HG03460 (cell line): ENCODE measurements around the gene TPGS2.
"Not testable (repeated sequence)": the region's sequence is repeated elsewhere in the genome, so short reads cannot be mapped to it uniquely, and the experiment has no call there.

Experiments used
- ATAC-seq: cut with Tn5 transposase; IDR thresholded peaks from one replicate; pipeline ENCODE4 v1.9.1; 2021; ENCODE audit not compliant: unreplicated experiment

TPGS2 gene

GRCh38 chr18:36776650-36777049 lies 52.2 kb downstream of the TPGS2 start:
- no peak for ATAC-seq

GRCh38 chr18:36775396-36775795 lies 53.4 kb downstream of the TPGS2 start:
- no peak for ATAC-seq

- no peak for ATAC-seq
Measured at GRCh38 chr18:36772241-36772723, 56.5 kb downstream of the TPGS2 start.

GRCh38 chr18:36771245-36771644 lies 57.6 kb downstream of the TPGS2 start:
- no peak for ATAC-seq

- no peak for ATAC-seq
Measured at GRCh38 chr18:36770315-36770946, 58.4 kb downstream of the TPGS2 start.

GRCh38 chr18:36769611-36770314 lies 59.0 kb downstream of the TPGS2 start:
- no peak for ATAC-seq

GRCh38 chr18:36769172-36769571 lies 59.6 kb downstream of the TPGS2 start:
- no peak for ATAC-seq

- ATAC-seq: no peak
Measured at GRCh38 chr18:36766836-36767235, 62.0 kb downstream of the TPGS2 start.

GRCh38 chr18:36762965-36763364 lies 65.8 kb downstream of the TPGS2 start:
- ATAC-seq: not testable (repeated sequence)

GRCh38 chr18:36762074-36762473 lies 66.7 kb downstream of the TPGS2 start:
- ATAC-seq: no peak

GRCh38 chr18:36761186-36761698 lies 67.6 kb downstream of the TPGS2 start:
- no peak for ATAC-seq

GRCh38 chr18:36760598-36760997 lies 68.2 kb downstream of the TPGS2 start:
- ATAC-seq: no peak

- no peak for ATAC-seq
Measured at GRCh38 chr18:36759167-36759776, 69.5 kb downstream of the TPGS2 start.

- no peak for ATAC-seq
Measured at GRCh38 chr18:36758623-36759022, 70.2 kb downstream of the TPGS2 start.

- ATAC-seq: no peak
Measured at GRCh38 chr18:36757991-36758390, 70.8 kb downstream of the TPGS2 start.

GRCh38 chr18:36757081-36757480 lies 71.7 kb downstream of the TPGS2 start:
- ATAC-seq: no peak

- no peak for ATAC-seq
Measured at GRCh38 chr18:36756242-36756641, 72.6 kb downstream of the TPGS2 start.

- no peak for ATAC-seq
Measured at GRCh38 chr18:36752929-36753865, 75.6 kb downstream of the TPGS2 start.

GRCh38 chr18:36745219-36745975 lies 83.4 kb downstream of the TPGS2 start:
- ATAC-seq: no peak

GRCh38 chr18:36744261-36744876 lies 84.4 kb downstream of the TPGS2 start:
- ATAC-seq: no peak
